Mucosa of gallbladder (tissue), 1 donor: ENCODE results near the gene PRPF18. TPM values are rescaled to one million over a fixed set of nuclear protein-coding genes. Genes with fewer than 3 reads are reported as not detected.

Experiments used
- DNase-seq: peaks from one replicate; pipeline ENCODE4 v3.0.0-alpha.2; 2020; ENCODE audit warnings: low spot score
- total RNA-seq: library from RNA; stranded (reverse); gene quantifications from one replicate; pipeline ENCODE4 v1.2.1, GENCODE V29; 2021
- donor health status: DM: no; HTN: no; CAD: no.

The PRPF18 gene
- total RNA-seq, 1 donor from 2014 or later: 18.6 TPM

- no peak for DNase-seq
These were observed 17.7 kb downstream of the PRPF18 start for GRCh38 chr10:13604357-13605040.

DNA sequence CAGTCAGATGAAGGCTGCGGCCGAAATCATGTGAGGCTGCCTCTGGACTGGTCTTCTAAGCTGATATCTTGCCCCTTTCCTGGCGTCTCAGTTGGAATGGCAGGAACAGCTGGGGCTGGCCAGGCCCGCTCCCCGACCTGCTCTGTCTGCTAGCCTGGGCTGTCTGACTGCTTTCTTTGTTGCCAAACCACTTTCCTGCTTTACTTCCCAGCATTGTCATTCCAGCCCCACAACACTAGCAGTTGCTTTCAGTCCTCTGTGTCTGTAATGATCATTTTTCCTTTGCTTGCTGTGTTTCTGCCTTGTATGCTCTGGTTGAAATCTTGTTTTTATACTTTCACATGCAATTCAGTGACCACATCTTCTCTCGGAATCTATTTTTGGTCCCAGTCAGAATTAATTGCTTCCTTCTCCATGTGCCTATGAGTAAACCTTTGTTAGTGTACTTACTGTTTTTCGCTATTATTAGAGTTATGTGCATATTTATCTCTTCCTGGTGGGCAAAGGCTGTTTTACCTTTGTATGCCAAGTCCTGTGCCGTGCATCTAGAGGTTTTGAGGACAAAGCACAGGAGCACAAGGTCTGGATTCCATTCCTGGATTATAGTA is 21.6 kb downstream of the PRPF18 start:
- no peak for DNase-seq

- DNase-seq: no peak
These were observed 26.0 kb downstream of the PRPF18 start for GRCh38 chr10:13612654-13613373.

GRCh38 chr10:13613519-13613918 is 26.8 kb downstream of the PRPF18 start:
- DNase-seq: no peak

- no peak for DNase-seq
These were observed 28.0 kb downstream of the PRPF18 start for GRCh38 chr10:13614530-13615332.

DNA sequence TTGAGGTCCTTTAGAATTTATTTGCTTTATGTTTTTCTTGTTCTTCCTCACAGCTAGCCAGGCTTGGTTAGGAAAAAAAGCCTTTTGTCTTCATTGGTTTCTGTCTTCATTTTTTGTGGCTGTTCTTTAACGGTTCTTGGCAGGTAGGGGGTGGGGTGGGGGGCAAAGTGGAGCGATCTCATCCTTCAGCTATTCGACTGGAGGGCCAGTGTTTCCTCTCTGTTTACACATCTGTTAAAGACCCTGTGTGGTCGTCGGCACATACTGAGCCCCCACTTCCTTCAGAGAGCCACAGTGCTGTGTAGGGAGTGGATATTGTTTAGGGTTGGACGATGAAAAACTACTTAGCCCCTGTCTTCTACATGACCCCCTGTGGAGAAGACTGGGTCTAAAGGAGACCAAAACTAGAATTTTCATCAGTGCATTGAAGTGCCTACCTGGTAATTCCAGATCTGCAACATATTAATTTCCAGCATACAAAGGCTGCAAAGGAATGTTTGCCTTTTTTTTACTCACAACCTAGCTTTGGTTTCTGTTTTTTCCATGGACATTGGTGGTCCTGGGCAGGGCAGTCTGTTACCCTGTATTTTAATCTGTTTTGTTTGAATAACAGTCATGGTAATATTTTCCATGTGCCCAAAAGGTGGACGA is 29.0 kb downstream of the PRPF18 start:
- DNase-seq: no peak

DNA sequence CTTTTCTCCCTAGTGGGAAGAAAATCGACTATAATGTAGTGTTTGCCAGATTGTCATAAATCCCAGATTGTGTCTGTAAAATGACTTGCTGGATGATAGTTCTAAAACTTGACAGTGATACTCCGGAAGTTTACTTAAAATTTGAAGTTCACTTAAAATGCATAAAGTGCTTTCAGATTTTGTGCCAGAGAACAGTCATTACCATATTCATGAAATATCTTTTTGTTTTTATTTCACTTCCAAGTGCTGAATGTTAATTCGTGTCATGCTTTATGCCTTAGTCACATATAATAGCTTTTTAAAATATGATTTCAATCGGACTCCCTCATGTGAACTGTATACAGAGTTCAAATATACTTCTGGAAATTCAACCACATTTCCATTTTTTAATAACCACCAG is 30.4 kb downstream of the PRPF18 start:
- DNase-seq: no peak

GRCh38 chr10:13621931-13622330 is 35.2 kb downstream of the PRPF18 start:
- DNase-seq: no peak

GRCh38 chr10:13624630-13625029 is 37.9 kb downstream of the PRPF18 start:
- DNase-seq: no peak

GRCh38 chr10:13627459-13628310 is 40.9 kb downstream of the PRPF18 start:
- DNase-seq: no peak

GRCh38 chr10:13628661-13629060 is 41.9 kb downstream of the PRPF18 start:
- no peak for DNase-seq

DNA sequence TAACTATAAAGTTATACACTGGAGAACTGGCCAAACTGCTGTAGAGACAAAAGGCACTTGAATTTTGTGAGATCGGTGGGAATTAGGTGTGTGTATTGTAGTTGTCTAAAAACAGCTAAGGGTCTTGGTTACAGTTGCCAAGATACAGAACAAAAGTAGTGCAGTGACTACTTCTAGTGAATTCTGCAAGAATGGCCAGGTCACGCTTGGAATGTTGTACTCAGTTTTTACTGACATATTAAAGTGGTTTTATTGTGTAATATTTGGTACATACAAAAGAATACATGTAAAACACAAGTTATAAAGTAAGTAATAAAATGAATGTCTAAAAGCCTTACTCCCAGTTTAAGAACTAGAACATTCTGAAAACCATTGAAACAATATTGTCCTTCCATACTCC is 42.4 kb downstream of the PRPF18 start:
- DNase-seq: no peak

DNA sequence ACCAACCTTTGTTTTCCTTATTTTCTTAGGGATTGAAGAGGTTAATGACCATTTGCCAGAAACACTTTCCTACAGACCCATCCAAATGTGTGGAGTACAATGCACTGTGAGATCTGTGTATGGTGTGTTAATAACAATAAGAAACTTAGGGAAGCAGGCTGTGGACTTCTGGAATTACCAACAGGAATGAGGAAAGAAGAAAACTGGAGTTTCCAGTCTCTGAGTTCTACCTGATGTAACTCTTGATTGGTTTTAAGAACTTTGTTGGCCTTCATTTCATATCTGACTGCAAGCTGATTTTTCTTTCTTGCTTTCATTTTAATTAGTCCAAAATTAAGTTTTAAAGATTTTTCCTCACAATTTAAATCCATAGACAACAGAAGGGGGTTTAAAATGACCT is 43.5 kb downstream of the PRPF18 start:
- DNase-seq: no peak

- no peak for DNase-seq
These were observed 44.8 kb downstream of the PRPF18 start for GRCh38 chr10:13631594-13631993.

- no peak for DNase-seq
These were observed 45.7 kb downstream of the PRPF18 start for GRCh38 chr10:13632440-13632839.

DNA sequence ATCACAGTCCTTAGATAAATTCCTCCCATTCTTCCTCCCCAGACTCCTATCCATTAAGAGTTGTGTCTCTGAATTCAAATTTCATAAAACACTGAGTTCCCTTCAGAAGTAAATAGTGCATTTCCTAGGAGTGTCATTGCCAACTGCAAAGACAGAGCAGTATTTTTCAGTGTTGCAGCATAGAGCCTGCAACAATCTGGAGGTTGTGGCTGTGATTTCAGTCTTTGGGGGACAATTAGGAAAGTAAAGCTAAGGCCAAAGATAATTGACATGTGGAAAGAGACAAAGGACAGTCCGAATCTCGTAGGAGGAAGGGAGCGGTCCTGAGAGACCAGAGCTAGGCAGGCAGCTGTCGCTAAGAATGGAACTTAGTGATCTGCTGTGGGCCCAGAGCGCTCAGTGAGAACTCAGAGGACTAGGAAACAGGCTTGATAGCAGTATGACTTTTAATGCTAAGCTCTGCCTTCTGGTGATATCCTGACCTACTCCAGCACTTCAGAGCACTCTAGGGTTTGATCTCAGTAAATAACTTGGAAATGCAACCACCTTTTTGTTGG is 46.2 kb downstream of the PRPF18 start:
- no peak for DNase-seq

DNA sequence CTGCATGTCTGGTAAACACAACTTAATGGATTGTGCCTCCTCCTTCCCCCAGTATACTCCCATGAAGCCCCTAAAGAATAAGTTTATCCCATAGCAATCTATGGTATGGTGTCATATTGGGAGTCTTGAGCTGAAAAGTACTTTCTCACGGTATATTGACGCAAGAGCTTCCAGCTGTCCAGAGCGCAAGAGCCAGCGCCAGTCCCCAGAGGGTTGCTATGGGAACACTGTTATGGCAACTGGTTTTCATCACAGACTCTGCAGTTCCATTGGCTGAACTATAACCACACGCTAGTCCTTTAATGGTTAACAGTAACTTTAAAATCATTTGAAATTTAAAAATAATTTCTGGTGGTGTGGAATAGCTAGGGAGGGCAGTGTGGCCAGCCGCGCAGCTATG is 46.9 kb downstream of the PRPF18 start:
- peak; percentile 65 for DNase-seq

DNA sequence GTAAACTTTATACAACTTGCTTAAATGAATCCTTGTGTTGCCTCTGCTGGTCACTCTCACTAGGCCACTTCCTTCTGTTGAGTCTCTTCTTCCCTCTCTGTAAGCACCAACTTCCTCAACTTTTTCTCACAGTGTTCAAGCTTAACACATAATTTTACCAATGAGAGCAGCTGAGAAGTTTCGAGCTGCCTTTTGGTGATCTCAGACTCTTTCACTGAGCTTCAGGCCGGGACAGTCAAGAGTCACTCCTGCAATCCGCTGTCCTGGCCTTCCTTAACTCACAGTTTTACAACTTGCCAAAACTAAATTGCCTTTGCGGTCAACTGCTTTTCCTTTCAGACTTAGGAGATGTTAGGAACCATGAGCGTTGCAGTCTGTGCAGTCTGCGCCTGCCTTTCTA is 47.4 kb downstream of the PRPF18 start:
- DNase-seq: no peak

GRCh38 chr10:13636776-13637175 is 50.0 kb downstream of the PRPF18 start:
- DNase-seq: no peak

- DNase-seq: no peak
These were observed 50.6 kb downstream of the PRPF18 start for GRCh38 chr10:13637303-13637856.
